IPS DF 6.9 (cell line): ENCODE data around the gene CCL28.
"Not testable (repeated sequence)": the region's sequence is repeated elsewhere in the genome, so short reads cannot be mapped to it uniquely, and the experiment has no call there.

Experiments used
- DNase-seq: peaks from one replicate; pipeline ENCODE4 v3.0.0-alpha.2; 2013; ENCODE audit warnings: low read depth, low spot score
- H3K27ac ChIP-seq: one replicate; pipeline ENCODE4 v1.5.1; 2013; ENCODE audit warnings: low read length, control low read depth
- H3K27me3 ChIP-seq: 2 replicates; pipeline ENCODE4 v1.6.1; 2013; ENCODE audit warnings: mild to moderate bottlenecking, low read length; ENCODE audit not compliant: control insufficient read depth, insufficient read depth
- H3K36me3 ChIP-seq: 2 replicates; pipeline ENCODE4 v1.6.1; 2013; ENCODE audit warnings: low read length; ENCODE audit not compliant: control insufficient read depth, insufficient read depth
- H3K4me1 ChIP-seq: 2 replicates; pipeline ENCODE4 v1.6.1; 2013; ENCODE audit warnings: low read length; ENCODE audit not compliant: control insufficient read depth, insufficient read depth
- H3K4me3 ChIP-seq: 2 replicates; pipeline ENCODE4 v1.5.1; 2013; ENCODE audit warnings: mild to moderate bottlenecking, low read length
- H3K9me3 ChIP-seq: 2 replicates; pipeline ENCODE4 v1.6.1; 2013; ENCODE audit warnings: low read length, inconsistent platforms; ENCODE audit not compliant: control insufficient read depth, insufficient read depth
- WGBS: extraction: QIAGEN DNeasy Blood & Tissue Kit; methylation state at CpG from one replicate; pipeline ENCODE4 v1.1.7; 2013; ENCODE audit warnings: mixed read lengths, missing lambda C conversion rate; ENCODE audit not compliant: insufficient read length, insufficient coverage; 5-methylcytosine and 5-hydroxymethylcytosine counted together

The CCL28 gene

GRCh38 chr5:43376496-43377140 lies 35.6 kb downstream of the CCL28 start:
- no peaks in the 10 kb centered on the region for H3K27me3 ChIP-seq
- no peak overlapping the region for H3K4me3 ChIP-seq
- no CpG with 5 or more reads among the region's 1 CpG for WGBS
- H3K27ac ChIP-seq = no peak overlapping the region
- H3K36me3 ChIP-seq = no peaks in the 10 kb centered on the region
- no peaks in the 10 kb centered on the region for H3K9me3 ChIP-seq
- H3K4me1 ChIP-seq = no peaks in the 10 kb centered on the region
- DNase-seq = no peak

- H3K4me3 ChIP-seq = no peak overlapping the region
- DNase-seq = no peak
Measured at GRCh38 chr5:43371821-43372220, 40.4 kb downstream of the CCL28 start.

GRCh38 chr5:43370352-43370751 lies 41.8 kb downstream of the CCL28 start:
- no peak for DNase-seq
- Histone ChIP-seq H3K27me3 (no peaks in the 10 kb centered on the region), H3K27ac (no peak overlapping the region), H3K4me3 (no peak overlapping the region), H3K9me3 (peaks cover 3% of the 10 kb centered on the region; the same call in 1 of the 2 replicates), H3K4me1 (no peaks in the 10 kb centered on the region), H3K36me3 (no peaks in the 10 kb centered on the region)
- no CpG with 5 or more reads among the region's 1 CpG for WGBS

More at GRCh38 chr5:43371821-43372220, 40.4 kb downstream of the CCL28 start:
- H3K9me3 ChIP-seq = peaks cover 3% of the 10 kb centered on the region; the same call in 1 of the 2 replicates
- no peaks in the 10 kb centered on the region for H3K27me3 ChIP-seq
- H3K36me3 ChIP-seq = no peaks in the 10 kb centered on the region
- H3K27ac ChIP-seq = no peak overlapping the region
- no peaks in the 10 kb centered on the region for H3K4me1 ChIP-seq

- Histone ChIP-seq H3K4me3 (no peak overlapping the region), H3K36me3 (no peaks in the 10 kb centered on the region)
- no peak for DNase-seq
Measured at GRCh38 chr5:43369651-43370050, 42.5 kb downstream of the CCL28 start.

GRCh38 chr5:43367909-43368669 lies 44.1 kb downstream of the CCL28 start:
- Histone ChIP-seq H3K9me3 (peaks cover 3% of the 10 kb centered on the region; the same call in 1 of the 2 replicates), H3K4me3 (no peak overlapping the region), H3K36me3 (no peaks in the 10 kb centered on the region), H3K27me3 (no peaks in the 10 kb centered on the region), H3K27ac (no peak overlapping the region), H3K4me1 (no peaks in the 10 kb centered on the region)
- WGBS = no CpG with 5 or more reads among the region's 3 CpGs
- DNase-seq = no peak

More at GRCh38 chr5:43369651-43370050, 42.5 kb downstream of the CCL28 start:
- no peak overlapping the region for H3K27ac ChIP-seq
- no peaks in the 10 kb centered on the region for H3K27me3 ChIP-seq
- no peaks in the 10 kb centered on the region for H3K4me1 ChIP-seq
- peaks cover 3% of the 10 kb centered on the region; the same call in 1 of the 2 replicates for H3K9me3 ChIP-seq

GRCh38 chr5:43367453-43367852 lies 44.7 kb downstream of the CCL28 start:
- WGBS = no CpG with 5 or more reads among the region's 3 CpGs
- Histone ChIP-seq H3K27ac (no peak overlapping the region), H3K36me3 (no peaks in the 10 kb centered on the region), H3K4me3 (no peak overlapping the region; the same call in 1 of the 2 replicates), H3K4me1 (no peaks in the 10 kb centered on the region), H3K9me3 (peaks cover 3% of the 10 kb centered on the region; the same call in 1 of the 2 replicates), H3K27me3 (no peaks in the 10 kb centered on the region)
- no peak for DNase-seq

GRCh38 chr5:43366680-43367246 lies 45.4 kb downstream of the CCL28 start:
- H3K4me3 ChIP-seq, H3K36me3 ChIP-seq, H3K27me3 ChIP-seq, DNase-seq, H3K27ac ChIP-seq, H3K9me3 ChIP-seq, H3K4me1 ChIP-seq: not testable (repeated sequence)
- WGBS = no CpG with 5 or more reads among the region's 4 CpGs

- H3K9me3 ChIP-seq, H3K36me3 ChIP-seq, H3K27ac ChIP-seq, H3K4me1 ChIP-seq, H3K4me3 ChIP-seq, DNase-seq, H3K27me3 ChIP-seq: not testable (repeated sequence)
- WGBS = no CpG with 5 or more reads among the region's 2 CpGs
Measured at GRCh38 chr5:43365155-43365554, 47.0 kb downstream of the CCL28 start.

GRCh38 chr5:43363445-43364152 lies 48.6 kb downstream of the CCL28 start:
- Histone ChIP-seq H3K4me1 (no peaks in the 10 kb centered on the region), H3K36me3 (no peaks in the 10 kb centered on the region), H3K9me3 (peaks cover 3% of the 10 kb centered on the region; the same call in 1 of the 2 replicates), H3K27ac (no peak overlapping the region), H3K27me3 (no peaks in the 10 kb centered on the region), H3K4me3 (no peak overlapping the region)
- no CpG with 5 or more reads among the region's 2 CpGs for WGBS
- no peak for DNase-seq

GRCh38 chr5:43362725-43363435 lies 49.3 kb downstream of the CCL28 start:
- no peaks in the 10 kb centered on the region for H3K4me1 ChIP-seq
- H3K27ac ChIP-seq = no peak overlapping the region
- H3K27me3 ChIP-seq = no peaks in the 10 kb centered on the region
- no peak overlapping the region for H3K4me3 ChIP-seq
- peaks cover 3% of the 10 kb centered on the region; the same call in 1 of the 2 replicates for H3K9me3 ChIP-seq
- no peaks in the 10 kb centered on the region for H3K36me3 ChIP-seq
- DNase-seq = no peak
- no CpG with 5 or more reads among the region's 3 CpGs for WGBS
